Measurements from ENCODE around the gene UGT1A7.

The UGT1A7 gene

GRCh38 chr2:233775414-233775813 is 93.7 kb downstream of the UGT1A7 start:
- no peak for DNase-seq
- Mint-ChIP-seq H3K9me3 (peaks cover 25% of the 10 kb centered on the region), H3K36me3 (ENCODE audit: low read depth) (no peaks in the 10 kb centered on the region), H3K4me3 (no peak overlapping the region), H3K27me3 (ENCODE audit: low read depth, poor library complexity) (peaks cover 3% of the 10 kb centered on the region), H3K27ac (no peak overlapping the region), H3K4me1 (no peaks in the 10 kb centered on the region)
- TF ChIP-seq CTCF (IDR thresholded peaks at IDR 0.05), result no peak

- DNase-seq, result no peak
- no peak within 1 kb of the TSS for H3K27ac Mint-ChIP-seq
- H3K4me1 Mint-ChIP-seq, result no peaks in the 10 kb centered on the region
- H3K36me3 Mint-ChIP-seq (ENCODE audit: low read depth), result no peaks in the 10 kb centered on the region
- no peak for TF ChIP-seq CTCF (IDR thresholded peaks at IDR 0.05)
- peaks cover 36% of the 10 kb centered on the region for H3K9me3 Mint-ChIP-seq
- H3K27me3 Mint-ChIP-seq (ENCODE audit: low read depth, poor library complexity), result peaks cover 4% of the 10 kb centered on the region
- no peak within 1 kb of the TSS for H3K4me3 Mint-ChIP-seq
These were observed 96.3 kb downstream of the UGT1A7 start, which contains the start of gene MROH2A for GRCh38 chr2:233778030-233778429. MROH2A (plus strand) TSS chr2:233778330; CDS start chr2:233779359, 1,029 bp downstream.

- H3K27me3 Mint-ChIP-seq (ENCODE audit: low read depth, poor library complexity), result peaks cover 4% of the 10 kb centered on the region
- H3K27ac Mint-ChIP-seq, result no peak overlapping the region
- H3K36me3 Mint-ChIP-seq (ENCODE audit: low read depth), result no peaks in the 10 kb centered on the region
- no peaks in the 10 kb centered on the region for H3K4me1 Mint-ChIP-seq
- no peak for DNase-seq
- H3K9me3 Mint-ChIP-seq, result peaks cover 38% of the 10 kb centered on the region
- no peak overlapping the region for H3K4me3 Mint-ChIP-seq
- no peak for TF ChIP-seq CTCF (IDR thresholded peaks at IDR 0.05)
These were observed 98.0 kb downstream of the UGT1A7 start for GRCh38 chr2:233779722-233780121.

GRCh38 chr2:233780771-233781170 is 99.1 kb downstream of the UGT1A7 start:
- H3K4me1 Mint-ChIP-seq, result no peaks in the 10 kb centered on the region
- no peak for DNase-seq
- no peak overlapping the region for H3K27ac Mint-ChIP-seq
- no peaks in the 10 kb centered on the region for H3K36me3 Mint-ChIP-seq (ENCODE audit: low read depth)
- H3K4me3 Mint-ChIP-seq, result no peak overlapping the region
- peaks cover 4% of the 10 kb centered on the region for H3K27me3 Mint-ChIP-seq (ENCODE audit: low read depth, poor library complexity)
- TF ChIP-seq CTCF (IDR thresholded peaks at IDR 0.05), result no peak
- H3K9me3 Mint-ChIP-seq, result peaks cover 31% of the 10 kb centered on the region

GRCh38 chr2:233789554-233789953 is 107.9 kb downstream of the UGT1A7 start:
- Mint-ChIP-seq H3K4me1 (peaks cover 17% of the 10 kb centered on the region), H3K36me3 (ENCODE audit: low read depth) (no peaks in the 10 kb centered on the region), H3K9me3 (peaks cover 4% of the 10 kb centered on the region), H3K27ac (no peak overlapping the region), H3K4me3 (no peak overlapping the region), H3K27me3 (ENCODE audit: low read depth, poor library complexity) (peaks cover 4% of the 10 kb centered on the region)
- no peak for TF ChIP-seq CTCF (IDR thresholded peaks at IDR 0.05)
- no peak for DNase-seq

GRCh38 chr2:233791151-233791882 is 109.6 kb downstream of the UGT1A7 start:
- peaks cover 17% of the 10 kb centered on the region for H3K4me1 Mint-ChIP-seq
- DNase-seq, result peak; percentile 21
- no peak for TF ChIP-seq CTCF (IDR thresholded peaks at IDR 0.05)
- H3K9me3 Mint-ChIP-seq, result peaks cover 2% of the 10 kb centered on the region
- H3K36me3 Mint-ChIP-seq (ENCODE audit: low read depth), result no peaks in the 10 kb centered on the region
- peak overlapping the region; percentile 11 for H3K27ac Mint-ChIP-seq
- peaks cover 4% of the 10 kb centered on the region for H3K27me3 Mint-ChIP-seq (ENCODE audit: low read depth, poor library complexity)
- H3K4me3 Mint-ChIP-seq, result no peak overlapping the region

All from nephron progenitor cell (in vitro differentiated cells).